BJ (cell line): ENCODE data around the gene RDH5. TPM values are rescaled to one million over a fixed set of nuclear protein-coding genes. Genes with fewer than 3 reads are reported as not detected.

Experiments used
- CTCF ChIA-PET: fragments of 350-600 bp; formaldehyde crosslinking; extraction: SDS; loops from one replicate; lab custom pipeline; 2021; ENCODE audit warnings: antibody characterized with exemption, inconsistent platforms; lab: Yijun Ruan, JAX
- POLR2A ChIA-PET: fragments of 300-600 bp; sonication (Branson Sonifier 250); formaldehyde crosslinking; extraction: SDS; loops from one replicate; lab custom pipeline; 2021; ENCODE audit warnings: antibody characterized with exemption; lab: Charles Lee
- DNase-seq: peaks from one replicate; pipeline ENCODE4 v3.0.0-alpha.2; 2011; ENCODE audit warnings: low read depth
- H3K27me3 ChIP-seq: 2 replicates; pipeline ENCODE4 v1.6.0; 2011; ENCODE audit warnings: low read length; ENCODE audit not compliant: control insufficient read depth, insufficient read depth
- H3K36me3 ChIP-seq: 2 replicates; pipeline ENCODE4 v1.5.1; 2011; ENCODE audit warnings: low read length; ENCODE audit not compliant: control insufficient read depth, insufficient read depth
- H3K4me3 ChIP-seq: 2 replicates; pipeline ENCODE4 v1.5.1; 2011; ENCODE audit warnings: low read depth, mild to moderate bottlenecking, control low read depth, low read length
- polyA plus RNA-seq: library from polyadenylated mRNA; depleted of rRNA; stranded (reverse); fragments of >200 nt; gene quantifications from 2 replicates; pipeline ENCODE4 v1.2.3, GENCODE V29; 2011
- TF ChIP-seq, protein P1 (sequence below): IDR thresholded peaks from 2 replicates; pipeline ENCODE4 v1.5.1; 2011; ENCODE audit warnings: low read depth, mild to moderate bottlenecking, control low read depth, inconsistent platforms, low read length, moderate library complexity; ENCODE audit not compliant: insufficient read depth

The RDH5 gene
- polyA plus RNA-seq, 1 experiment, result 6.2 TPM

DNA sequence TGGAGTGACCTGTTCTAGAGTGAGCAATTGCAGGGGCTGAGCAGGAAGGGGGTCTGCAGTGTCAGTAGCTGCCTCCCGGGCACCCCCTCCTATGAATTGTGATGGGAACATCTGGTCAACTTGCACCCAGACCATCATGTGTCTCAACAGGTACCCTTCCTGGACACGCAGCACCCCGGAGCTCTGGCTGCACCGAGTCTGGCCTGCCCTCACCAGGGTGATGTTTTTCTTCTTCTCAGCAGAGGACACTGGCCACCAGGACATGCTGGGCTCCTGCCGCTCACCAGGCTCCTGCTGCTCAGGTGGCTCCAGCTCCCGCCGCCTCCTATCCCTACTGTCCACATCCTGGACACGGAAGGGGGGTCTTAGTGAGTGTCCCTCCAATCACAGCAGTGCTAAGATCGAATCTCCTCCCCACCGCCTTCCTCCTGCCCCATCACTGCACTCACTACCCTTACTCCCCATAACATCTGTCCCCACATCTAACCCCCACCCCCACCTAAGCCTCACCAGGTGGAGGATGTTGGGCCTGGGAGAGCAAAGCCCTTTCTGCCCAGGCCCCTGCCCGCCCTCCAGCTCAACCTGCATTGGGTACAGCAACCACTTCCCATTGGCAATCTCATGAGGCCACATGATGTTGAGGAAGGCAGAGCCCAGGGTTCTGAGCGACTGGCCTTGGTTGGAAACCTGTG is 27.4 kb upstream of the RDH5 start:
- Histone ChIP-seq H3K36me3 (no peaks in the 10 kb centered on the region), H3K27me3 (no peaks in the 10 kb centered on the region)
- CTCF ChIA-PET, result interaction anchor here (0.7 kb wide), 1 partner anchor 9 kb away, joined by 4 read pairs; no protein-coding TSS in a partner anchor

GRCh38 chr12:55693323-55694187 is 26.6 kb upstream of the RDH5 start:
- H3K4me3 ChIP-seq, result no peak overlapping the region
- H3K27me3 ChIP-seq, result no peaks in the 10 kb centered on the region
- POLR2A ChIA-PET, result no interaction called here
- CTCF ChIA-PET, result interaction anchor here (0.7 to 1.2 kb wide), 2 partner anchors 10 to 31 kb away, joined by 3 to 4 read pairs; no protein-coding TSS in a partner anchor
- DNase-seq, result no peak
- TF ChIP-seq, protein P1, sequence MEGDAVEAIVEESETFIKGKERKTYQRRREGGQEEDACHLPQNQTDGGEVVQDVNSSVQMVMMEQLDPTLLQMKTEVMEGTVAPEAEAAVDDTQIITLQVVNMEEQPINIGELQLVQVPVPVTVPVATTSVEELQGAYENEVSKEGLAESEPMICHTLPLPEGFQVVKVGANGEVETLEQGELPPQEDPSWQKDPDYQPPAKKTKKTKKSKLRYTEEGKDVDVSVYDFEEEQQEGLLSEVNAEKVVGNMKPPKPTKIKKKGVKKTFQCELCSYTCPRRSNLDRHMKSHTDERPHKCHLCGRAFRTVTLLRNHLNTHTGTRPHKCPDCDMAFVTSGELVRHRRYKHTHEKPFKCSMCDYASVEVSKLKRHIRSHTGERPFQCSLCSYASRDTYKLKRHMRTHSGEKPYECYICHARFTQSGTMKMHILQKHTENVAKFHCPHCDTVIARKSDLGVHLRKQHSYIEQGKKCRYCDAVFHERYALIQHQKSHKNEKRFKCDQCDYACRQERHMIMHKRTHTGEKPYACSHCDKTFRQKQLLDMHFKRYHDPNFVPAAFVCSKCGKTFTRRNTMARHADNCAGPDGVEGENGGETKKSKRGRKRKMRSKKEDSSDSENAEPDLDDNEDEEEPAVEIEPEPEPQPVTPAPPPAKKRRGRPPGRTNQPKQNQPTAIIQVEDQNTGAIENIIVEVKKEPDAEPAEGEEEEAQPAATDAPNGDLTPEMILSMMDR, result no peak
- H3K36me3 ChIP-seq, result no peaks in the 10 kb centered on the region

More for the DNA sequence above, 27.4 kb upstream of the RDH5 start:
- TF ChIP-seq, protein P1, result no peak
- H3K4me3 ChIP-seq, result no peak overlapping the region
- POLR2A ChIA-PET, result no interaction called here
- no peak for DNase-seq

DNA sequence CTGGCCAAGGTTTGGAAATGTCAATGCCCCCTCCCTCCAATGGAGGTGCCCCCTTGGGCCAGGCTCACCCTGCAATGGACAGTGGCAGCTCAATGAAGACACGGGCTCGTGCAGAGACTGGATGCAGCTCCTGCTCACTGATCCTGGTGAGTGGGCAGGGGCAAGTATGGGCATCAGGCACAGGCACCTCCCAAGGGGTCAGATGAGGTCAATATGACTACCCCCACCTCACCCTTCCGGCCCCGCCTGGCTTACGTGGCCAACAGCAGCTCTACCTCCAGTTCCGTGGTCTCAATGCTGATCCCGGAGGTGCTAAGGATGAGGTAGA is 26.0 kb upstream of the RDH5 start:
- H3K27me3 ChIP-seq, result no peaks in the 10 kb centered on the region
- H3K36me3 ChIP-seq, result no peaks in the 10 kb centered on the region
- TF ChIP-seq, protein P1, result no peak
- no peak overlapping the region for H3K4me3 ChIP-seq
- POLR2A ChIA-PET, result no interaction called here
- DNase-seq, result no peak
- CTCF ChIA-PET, result interaction anchor here (0.9 to 1.2 kb wide), 2 partner anchors 9 to 31 kb away, joined by 3 to 4 read pairs; no protein-coding TSS in a partner anchor

DNA sequence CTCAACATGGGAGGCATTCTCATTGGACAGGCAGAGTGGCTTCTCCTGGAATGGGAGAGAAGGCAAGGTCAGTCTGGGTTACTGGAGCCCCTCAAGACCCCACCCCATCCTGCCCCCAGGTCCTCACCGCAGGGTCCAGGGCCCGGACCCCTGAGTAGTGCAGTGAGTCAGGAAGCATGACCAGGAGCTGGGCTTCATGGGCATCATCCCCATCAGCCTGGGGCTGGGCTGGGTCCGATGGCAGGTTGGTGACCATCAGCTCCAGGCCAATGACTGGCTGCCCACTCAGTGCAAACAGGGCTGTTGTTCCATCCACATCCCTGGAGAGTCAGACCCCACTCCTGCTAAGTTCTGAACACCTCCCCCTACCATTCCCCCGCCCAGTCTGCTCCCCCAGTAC is 25.5 kb upstream of the RDH5 start:
- Histone ChIP-seq H3K4me3 (no peak overlapping the region), H3K36me3 (no peaks in the 10 kb centered on the region), H3K27me3 (no peaks in the 10 kb centered on the region)
- ChIA-PET CTCF (interaction anchor here (0.9 to 1.2 kb wide), 3 partner anchors 9 to 30 kb away, joined by 3 to 4 read pairs (median 3); no protein-coding TSS in a partner anchor), POLR2A (no interaction called here)
- DNase-seq, result no peak
- TF ChIP-seq, protein P1, result no peak

DNA sequence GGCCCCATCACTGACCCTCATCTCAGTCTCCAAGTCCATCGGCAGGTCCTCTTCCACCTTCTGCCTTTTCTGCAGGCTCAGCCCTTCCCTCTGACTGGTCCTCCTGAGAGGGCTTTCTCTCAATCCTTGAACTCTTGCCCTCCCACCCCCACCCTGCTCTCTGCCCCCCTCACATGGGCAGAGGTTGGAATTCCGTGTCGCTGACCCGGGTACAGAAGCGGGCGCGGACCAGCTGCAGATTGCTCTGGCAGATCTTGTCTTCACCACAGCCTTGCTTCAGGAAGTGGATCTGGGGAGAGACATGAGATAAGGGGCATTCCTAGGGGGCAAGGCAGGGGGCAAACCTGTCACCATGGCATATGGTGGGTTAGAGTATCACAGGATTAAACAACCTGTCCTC is 24.8 kb upstream of the RDH5 start:
- TF ChIP-seq, protein P1, result no peak
- CTCF ChIA-PET, result interaction anchor here (0.9 kb wide), 1 partner anchor 11 kb away, joined by 3 read pairs; no protein-coding TSS in a partner anchor
- DNase-seq, result no peak
- Histone ChIP-seq H3K36me3 (no peaks in the 10 kb centered on the region), H3K27me3 (no peaks in the 10 kb centered on the region), H3K4me3 (no peak overlapping the region)
- POLR2A ChIA-PET, result no interaction called here
